GM12878 (cell line): ENCODE measurements around the gene ZNF248. TPM values are rescaled to one million over a fixed set of nuclear protein-coding genes. Genes with fewer than 3 reads are reported as not detected.

Source experiments
- ATAC-seq: fragments of 200-7000 bp; cut with Tn5 transposase; 3 replicates; pipeline ENCODE4 v1.9.1; 2020; ENCODE audit warnings: mild to moderate bottlenecking, moderate library complexity
- BruUV-seq: library from RNA; stranded (reverse); fragments of 400-500 nt; replicated peaks from 2 replicates; lab custom pipeline; 2021; lab: Mats Ljungman, UMichigan
- CTCF ChIA-PET: fragments of 300-600 bp; sonication (Branson Sonifier 250); formaldehyde crosslinking; extraction: SDS; loops from one replicate; lab custom pipeline; 2021; ENCODE audit warnings: inconsistent platforms; lab: Yijun Ruan, JAX
- POLR2A ChIA-PET: fragments of 350-600 bp; formaldehyde crosslinking; extraction: SDS; loops from one replicate; lab custom pipeline; 2021; ENCODE audit warnings: inconsistent platforms; lab: Charles Lee
- RAD21 ChIA-PET: fragments of 300-600 bp; sonication (Branson Sonifier 250); formaldehyde crosslinking; loops from one replicate; lab custom pipeline; 2023; ENCODE audit warnings: antibody characterized with exemption; ENCODE audit not compliant: unreplicated experiment; lab: Charles Lee
- SMC1A ChIA-PET: fragments of 300-600 bp; sonication (Branson Sonifier 250); formaldehyde crosslinking; loops from one replicate; lab custom pipeline; 2023; ENCODE audit not compliant: unreplicated experiment, uncharacterized antibody; lab: Charles Lee
- DNase-seq: peaks from one replicate; pipeline ENCODE4 v3.0.0-alpha.2; 2011; ENCODE audit warnings: low read depth, low spot score
- FAIRE-seq: peaks from 3 replicates; lab custom pipeline; 2011; peaks lifted over from hg19 to GRCh38; lab: Jason Lieb, UNC
- H2AFZ ChIP-seq: 2 replicates; pipeline ENCODE4 v1.6.0; 2011; ENCODE audit warnings: low read depth, low read length, control low read depth; ENCODE audit not compliant: control insufficient read depth
- H3K27ac ChIP-seq: 2 replicates; pipeline ENCODE4 v1.5.1; 2011; ENCODE audit warnings: control low read depth; ENCODE audit not compliant: control insufficient read depth, insufficient read depth
- H3K27me3 ChIP-seq, 2 experiments: replicated peaks in 1 of 2; 2 replicates each; pipeline versions ENCODE4 v1.6.0 to v1.6.1; 2011; ENCODE audit warnings: low read length in 1 of 2; ENCODE audit not compliant: control insufficient read depth in 2 of 2, insufficient read depth in 2 of 2
- H3K36me3 ChIP-seq, 2 experiments: 2 replicates each; pipeline ENCODE4 v1.5.1; 2011; ENCODE audit warnings: low read length in 1 of 2; ENCODE audit not compliant: control insufficient read depth in 2 of 2, insufficient read depth in 2 of 2
- H3K4me1 ChIP-seq: 2 replicates; pipeline ENCODE4 v1.6.1; 2011; ENCODE audit warnings: mild to moderate bottlenecking, low read length, moderate library complexity, mixed read lengths; ENCODE audit not compliant: control insufficient read depth, insufficient read depth
- H3K4me2 ChIP-seq: 2 replicates; pipeline ENCODE4 v1.6.0; 2011; ENCODE audit warnings: control low read depth; ENCODE audit not compliant: control insufficient read depth, insufficient read depth
- H3K4me3 ChIP-seq: fragments of 200-600 bp; sonication (generic); 2 replicates; pipeline ENCODE4 v1.5.1; 2016
- H3K79me2 ChIP-seq: 2 replicates; pipeline ENCODE4 v1.6.0; 2011; ENCODE audit warnings: low read length; ENCODE audit not compliant: control insufficient read depth, insufficient read depth
- H3K9ac ChIP-seq: 2 replicates; pipeline ENCODE4 v1.8.0; 2011; ENCODE audit warnings: low read length, control low read depth, mixed read lengths; ENCODE audit not compliant: control insufficient read depth, insufficient read depth
- H3K9me3 ChIP-seq: replicated peaks from 3 replicates; pipeline ENCODE4 v1.5.1; 2011; ENCODE audit warnings: mild to moderate bottlenecking, low read length; ENCODE audit not compliant: control insufficient read depth, insufficient read depth
- H4K20me1 ChIP-seq: 2 replicates; pipeline ENCODE4 v1.6.0; 2011; ENCODE audit not compliant: control insufficient read depth, insufficient read depth
- CREB1 ChIP-seq: IDR thresholded peaks from 2 replicates; pipeline ENCODE4 v1.6.1; 2012; ENCODE audit warnings: low read depth, mild to moderate bottlenecking, inconsistent platforms
- HDAC6 ChIP-seq: fragments of 200-600 bp; sonication (generic); IDR thresholded peaks from one replicate; pipeline ENCODE4 v1.8.0; 2017; ENCODE audit warnings: antibody characterized with exemption; ENCODE audit not compliant: unreplicated experiment
- POLR2A ChIP-seq: IDR thresholded peaks from 2 replicates; pipeline ENCODE4 v1.6.1; 2011; ENCODE audit warnings: low read depth, mild to moderate bottlenecking, low read length
- RAD51 ChIP-seq: fragments of 450-650 bp; IDR thresholded peaks from 2 replicates; pipeline ENCODE4 v1.6.1; 2016; ENCODE audit warnings: moderate library complexity, mild to moderate bottlenecking, inconsistent platforms
- TCF7 ChIP-seq: IDR thresholded peaks from 2 replicates; pipeline ENCODE4 v1.6.1; 2014; ENCODE audit warnings: antibody characterized with exemption, borderline replicate concordance
- ZNF217 ChIP-seq: fragments of 450-650 bp; IDR thresholded peaks from 2 replicates; pipeline ENCODE4 v1.6.1; 2017; ENCODE audit warnings: antibody characterized with exemption, mild to moderate bottlenecking
- WGBS: methylation state at CpG from one replicate; pipeline ENCODE4 v1.1.6; 2016; ENCODE audit warnings: low lambda C conversion rate; ENCODE audit not compliant: insufficient replicate concordance, insufficient coverage; ENCODE audit errors: missing lambda C conversion rate; 5-methylcytosine and 5-hydroxymethylcytosine counted together
- in situ Hi-C: fragments of 300-500 bp; cut with MboI; formaldehyde crosslinking; loops from 9 replicates; pipeline ENCODE4 v1.14.3; 2018; ENCODE audit warnings: mixed read lengths
- intact Hi-C: fragments of 100-400 bp; cut with micrococcal nuclease; formaldehyde crosslinking; loops from one replicate; pipeline ENCODE4 v1.14.2; 2022; ENCODE audit not compliant: unreplicated experiment
- polyA plus RNA-seq, 11 experiments: library from polyadenylated mRNA; depleted of rRNA in 4 of 11; unstranded in 6 of 11; stranded (reverse) in 5 of 11; fragments of >200 nt; fragmentation: Nextera tagmentation in 4 of 11; fragmentation: Illumina TruSeq in 1 of 11; extraction: Ambion mirVana in 4 of 11; extraction: Trizol in 1 of 11; gene quantifications; 1 replicate in 1 of 11; 2 replicates in 10 of 11; pipeline versions ENCODE4 v1.2.1 to v1.2.3, GENCODE V29; 2011 to 2016; ENCODE audit warnings: inconsistent platforms in 2 of 11, missing spikeins in 2 of 11, low read depth in 1 of 11
- total RNA-seq, 4 experiments: library from RNA; depleted of rRNA in 3 of 4; stranded (reverse); fragments of >200 nt in 3 of 4; fragmentation: Illumina TruSeq in 1 of 4; extraction: Trizol in 1 of 4; gene quantifications; 2 replicates each; pipeline versions ENCODE4 v1.2.1 to v1.2.3, GENCODE V29; 2013 to 2021
- TF ChIP-seq, protein P1 (sequence below): fragments of 450-650 bp; IDR thresholded peaks from 2 replicates; pipeline ENCODE4 v1.6.1; 2017; ENCODE audit warnings: antibody characterized with exemption, mild to moderate bottlenecking, moderate library complexity

The ZNF248 gene
- total and polyA plus RNA-seq, 10 of the 15 experiments (the other 5 are each of a cell fraction or from before 2014, with no cell fraction given), result 2.0 to 16.3 (median 8.9) TPM

DNA sequence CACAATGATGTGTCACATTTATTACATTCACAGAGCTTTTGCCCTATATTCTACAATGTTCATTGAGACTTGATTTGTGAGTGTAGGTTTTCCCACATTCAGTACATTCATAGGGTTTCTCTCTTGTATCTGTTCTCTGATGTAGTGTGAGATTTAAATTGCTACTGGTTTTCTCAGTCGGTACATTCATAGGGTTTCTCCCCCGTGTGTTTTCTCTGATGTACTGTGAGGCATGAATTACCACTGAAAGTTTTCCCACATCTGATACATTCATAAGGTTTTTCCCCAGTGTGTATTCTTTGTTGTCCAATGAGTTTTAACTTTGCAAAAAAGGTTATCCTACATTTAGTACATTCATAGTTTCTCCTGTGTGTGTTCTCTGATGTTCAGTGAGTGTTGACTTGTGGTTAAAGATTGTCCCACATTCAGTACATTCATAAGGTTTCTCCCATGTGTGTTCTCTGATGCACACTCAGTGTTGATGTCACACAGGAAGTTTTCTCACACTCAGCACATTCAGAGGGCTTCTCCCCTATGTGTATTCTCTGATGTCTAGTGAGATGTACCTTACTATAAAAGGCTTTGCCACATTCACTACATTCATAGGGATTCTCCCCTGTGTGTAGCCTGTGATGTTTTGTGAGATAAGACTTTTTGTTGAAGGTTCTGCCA is 63.0 kb downstream of the ZNF248 start:
- POLR2A ChIA-PET, result no interaction called here
- ATAC-seq, result no peak
- 23% methylated on average over 2 of the region's 2 CpGs for WGBS

More for the DNA sequence above, 63.0 kb downstream of the ZNF248 start:
- no peak overlapping the region for H3K4me3 ChIP-seq
- no peaks in the 10 kb centered on the region for H3K4me1 ChIP-seq
- FAIRE-seq (no peak), DNase-seq (no peak)
- no peak overlapping the region for H3K4me2 ChIP-seq
- TF ChIP-seq HDAC6 (no peak), ZNF217 (no peak), RAD51 (no peak), TCF7 (no peak), POLR2A (no peak), CREB1 (no peak)
- TF ChIP-seq, protein P1, sequence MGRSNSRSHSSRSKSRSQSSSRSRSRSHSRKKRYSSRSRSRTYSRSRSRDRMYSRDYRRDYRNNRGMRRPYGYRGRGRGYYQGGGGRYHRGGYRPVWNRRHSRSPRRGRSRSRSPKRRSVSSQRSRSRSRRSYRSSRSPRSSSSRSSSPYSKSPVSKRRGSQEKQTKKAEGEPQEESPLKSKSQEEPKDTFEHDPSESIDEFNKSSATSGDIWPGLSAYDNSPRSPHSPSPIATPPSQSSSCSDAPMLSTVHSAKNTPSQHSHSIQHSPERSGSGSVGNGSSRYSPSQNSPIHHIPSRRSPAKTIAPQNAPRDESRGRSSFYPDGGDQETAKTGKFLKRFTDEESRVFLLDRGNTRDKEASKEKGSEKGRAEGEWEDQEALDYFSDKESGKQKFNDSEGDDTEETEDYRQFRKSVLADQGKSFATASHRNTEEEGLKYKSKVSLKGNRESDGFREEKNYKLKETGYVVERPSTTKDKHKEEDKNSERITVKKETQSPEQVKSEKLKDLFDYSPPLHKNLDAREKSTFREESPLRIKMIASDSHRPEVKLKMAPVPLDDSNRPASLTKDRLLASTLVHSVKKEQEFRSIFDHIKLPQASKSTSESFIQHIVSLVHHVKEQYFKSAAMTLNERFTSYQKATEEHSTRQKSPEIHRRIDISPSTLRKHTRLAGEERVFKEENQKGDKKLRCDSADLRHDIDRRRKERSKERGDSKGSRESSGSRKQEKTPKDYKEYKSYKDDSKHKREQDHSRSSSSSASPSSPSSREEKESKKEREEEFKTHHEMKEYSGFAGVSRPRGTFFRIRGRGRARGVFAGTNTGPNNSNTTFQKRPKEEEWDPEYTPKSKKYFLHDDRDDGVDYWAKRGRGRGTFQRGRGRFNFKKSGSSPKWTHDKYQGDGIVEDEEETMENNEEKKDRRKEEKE, result no peak
- H4K20me1 ChIP-seq, result no peaks in the 10 kb centered on the region
- H2AFZ ChIP-seq, result no peak overlapping the region
- BruUV-seq, result no TSS peak
- CTCF ChIA-PET, result no interaction called here
- intact Hi-C loops (no loop called here), in situ Hi-C loops (no loop called here)
- H3K27me3 ChIP-seq, result no peaks in the 10 kb centered on the region
- H3K9me3 ChIP-seq, result no peaks in the 10 kb centered on the region; the same call in 2 of the 3 replicates
- RAD21 ChIA-PET, result no interaction called here
- no peaks in the 10 kb centered on the region for H3K36me3 ChIP-seq
- no peaks in the 10 kb centered on the region for H3K79me2 ChIP-seq
- SMC1A ChIA-PET, result no interaction called here
- H3K9ac ChIP-seq, result no peak overlapping the region
- no peak overlapping the region for H3K27ac ChIP-seq
